Neural progenitor cell (in vitro differentiated cells): ENCODE data around the gene PRSS57.

Source experiments
- CTCF ChIP-seq: fragments of 200-600 bp; sonication (generic); IDR thresholded peaks from 2 replicates; pipeline ENCODE4 v1.5.1; 2017; ENCODE audit warnings: antibody characterized with exemption, mild to moderate bottlenecking
- EZH2 ChIP-seq: fragments of 200-600 bp; sonication (generic); IDR thresholded peaks from 2 replicates; pipeline ENCODE4 v1.6.1; 2017; ENCODE audit warnings: antibody characterized with exemption, mild to moderate bottlenecking, moderate library complexity
- EZH2phosphoT487 ChIP-seq: fragments of 200-600 bp; sonication (generic); IDR thresholded peaks from 2 replicates; pipeline ENCODE4 v1.6.1; 2017; ENCODE audit warnings: antibody characterized with exemption

GRCh38 chr19:720345-721160, 25.3 kb upstream of the PRSS57 start:
- TF ChIP-seq CTCF (no peak), EZH2phosphoT487 (no peak), EZH2 (no peak)
